A673 (cell line): ENCODE results near the gene TNFAIP8L3. TPM values are rescaled to one million over a fixed set of nuclear protein-coding genes. Genes with fewer than 3 reads are reported as not detected.
A peak's percentile ranks its signal among the peaks of the same experiment; 100 is the strongest.

Source experiments
- BruUV-seq: library from RNA; stranded (reverse); fragments of 400-500 nt; replicated peaks from 2 replicates; lab custom pipeline; 2021; lab: Mats Ljungman, UMichigan
- CTCF ChIA-PET: fragments of 300-600 bp; sonication (Branson Sonifier 250); formaldehyde crosslinking; loops from one replicate; lab custom pipeline; 2022; ENCODE audit warnings: antibody characterized with exemption; lab: Charles Lee
- POLR2A ChIA-PET: fragments of 300-600 bp; sonication (Branson Sonifier 250); formaldehyde crosslinking; loops from one replicate; lab custom pipeline; 2022; ENCODE audit warnings: antibody characterized with exemption; ENCODE audit not compliant: low non-redundant PET; lab: Charles Lee
- DNase-seq: peaks from one replicate; pipeline ENCODE4 v3.0.0-alpha.2; 2015; ENCODE audit warnings: low spot score
- H3K27ac ChIP-seq: fragments of 200-600 bp; sonication (generic); 2 replicates; pipeline ENCODE4 v1.5.1; 2016; ENCODE audit warnings: mixed run types, low read depth, mild to moderate bottlenecking, mixed read lengths, antibody characterized with exemption, low read length; ENCODE audit not compliant: poor library complexity, severe bottlenecking
- H3K27me3 ChIP-seq: fragments of 200-600 bp; sonication (generic); replicated peaks from 2 replicates; pipeline ENCODE4 v1.6.1; 2017; ENCODE audit warnings: mixed run types, low read depth, mild to moderate bottlenecking, mixed read lengths, antibody characterized with exemption, low read length; ENCODE audit not compliant: insufficient read depth, poor library complexity
- H3K36me3 ChIP-seq: fragments of 200-600 bp; sonication (generic); 2 replicates; pipeline ENCODE4 v1.6.1; 2016; ENCODE audit warnings: mixed run types, mild to moderate bottlenecking, mixed read lengths, antibody characterized with exemption, low read length; ENCODE audit not compliant: insufficient read depth, poor library complexity, severe bottlenecking
- H3K4me1 ChIP-seq: fragments of 200-600 bp; sonication (generic); 2 replicates; pipeline ENCODE4 v1.6.1; 2017; ENCODE audit warnings: mixed run types, mild to moderate bottlenecking, mixed read lengths, antibody characterized with exemption, low read length; ENCODE audit not compliant: insufficient read depth, poor library complexity, severe bottlenecking
- H3K4me3 ChIP-seq: fragments of 200-600 bp; sonication (generic); 2 replicates; pipeline ENCODE4 v1.5.1; 2016; ENCODE audit warnings: low read depth, mixed run types, mild to moderate bottlenecking, mixed read lengths, low read length; ENCODE audit not compliant: poor library complexity, severe bottlenecking
- H3K9me3 ChIP-seq: fragments of 200-600 bp; sonication (generic); 2 replicates; pipeline ENCODE4 v1.6.1; 2016; ENCODE audit warnings: mixed run types, low read depth, mild to moderate bottlenecking, mixed read lengths, antibody characterized with exemption, low read length; ENCODE audit not compliant: poor library complexity, severe bottlenecking
- EZH2 ChIP-seq: fragments of 200-600 bp; sonication (generic); IDR thresholded peaks from 2 replicates; pipeline ENCODE4 v1.6.1; 2017; ENCODE audit warnings: borderline replicate concordance, low read depth, mild to moderate bottlenecking, mixed read lengths, antibody characterized with exemption, low read length; ENCODE audit not compliant: poor library complexity, severe bottlenecking
- intact Hi-C: fragments of 100-400 bp; cut with micrococcal nuclease; formaldehyde crosslinking; loops from one replicate; pipeline ENCODE4 v1.10.0; 2022; ENCODE audit not compliant: unreplicated experiment
- total RNA-seq: library from RNA; stranded (reverse); gene quantifications from 2 replicates; pipeline ENCODE4 v1.2.3, GENCODE V29; 2021
- TF ChIP-seq, protein P1 (sequence below): fragments of 300-800, 200-600 bp; sonication (generic); conservative IDR thresholded peaks from 2 replicates; pipeline ENCODE4 v1.5.1; 2017; ENCODE audit warnings: low read depth, mild to moderate bottlenecking, antibody characterized with exemption, low read length, moderate library complexity, mixed read lengths

TNFAIP8L3 gene
- total RNA-seq, 1 experiment from 2014 or later: 0.15 TPM

DNA sequence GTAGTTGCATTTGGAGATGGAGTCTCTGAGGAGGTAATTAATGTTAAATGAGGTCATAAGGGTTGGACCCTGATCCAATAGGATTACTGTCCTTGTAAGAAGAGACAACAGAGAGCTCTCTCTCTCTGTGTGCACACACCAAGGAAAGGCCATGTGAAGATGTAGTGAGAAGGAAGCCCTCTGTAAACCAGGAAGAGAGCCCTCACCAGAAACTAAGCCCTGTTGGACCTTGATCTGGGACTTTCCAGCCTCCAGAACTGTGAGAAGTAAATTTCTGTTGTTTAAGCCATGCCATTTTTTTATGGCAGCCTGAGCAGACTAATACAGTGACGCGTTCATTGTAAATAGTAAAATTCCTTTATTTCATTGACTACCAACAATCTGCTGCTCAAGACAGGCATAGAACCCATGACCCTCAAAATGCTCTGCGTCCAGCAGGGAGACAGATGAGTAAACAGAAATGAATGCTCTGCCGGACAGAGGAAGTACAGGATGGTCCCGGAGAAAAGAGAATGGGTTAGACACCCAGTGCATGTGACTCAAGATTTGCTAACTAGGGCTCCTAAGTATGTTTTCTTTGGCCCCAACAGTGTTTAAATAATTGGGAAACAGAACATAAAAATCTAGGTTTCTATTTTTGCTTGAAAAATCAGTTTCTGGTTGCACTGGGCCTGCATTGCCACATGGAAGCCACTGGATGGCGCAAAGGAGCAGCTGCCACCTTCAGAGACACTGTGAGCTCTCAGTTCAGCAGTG, 37.9 kb upstream of the TNFAIP8L3 start:
- TF ChIP-seq EZH2: no peak
- TF ChIP-seq, protein P1, sequence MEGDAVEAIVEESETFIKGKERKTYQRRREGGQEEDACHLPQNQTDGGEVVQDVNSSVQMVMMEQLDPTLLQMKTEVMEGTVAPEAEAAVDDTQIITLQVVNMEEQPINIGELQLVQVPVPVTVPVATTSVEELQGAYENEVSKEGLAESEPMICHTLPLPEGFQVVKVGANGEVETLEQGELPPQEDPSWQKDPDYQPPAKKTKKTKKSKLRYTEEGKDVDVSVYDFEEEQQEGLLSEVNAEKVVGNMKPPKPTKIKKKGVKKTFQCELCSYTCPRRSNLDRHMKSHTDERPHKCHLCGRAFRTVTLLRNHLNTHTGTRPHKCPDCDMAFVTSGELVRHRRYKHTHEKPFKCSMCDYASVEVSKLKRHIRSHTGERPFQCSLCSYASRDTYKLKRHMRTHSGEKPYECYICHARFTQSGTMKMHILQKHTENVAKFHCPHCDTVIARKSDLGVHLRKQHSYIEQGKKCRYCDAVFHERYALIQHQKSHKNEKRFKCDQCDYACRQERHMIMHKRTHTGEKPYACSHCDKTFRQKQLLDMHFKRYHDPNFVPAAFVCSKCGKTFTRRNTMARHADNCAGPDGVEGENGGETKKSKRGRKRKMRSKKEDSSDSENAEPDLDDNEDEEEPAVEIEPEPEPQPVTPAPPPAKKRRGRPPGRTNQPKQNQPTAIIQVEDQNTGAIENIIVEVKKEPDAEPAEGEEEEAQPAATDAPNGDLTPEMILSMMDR: peak; percentile 94
- no peaks in the 10 kb centered on the region for H3K36me3 ChIP-seq
- ChIA-PET CTCF (interaction anchor here (0.5 to 1.2 kb wide), 6 partner anchors 16 to 272 kb away, joined by 3 to 16 read pairs (median 4); no protein-coding TSS in a partner anchor), POLR2A (no interaction called here)
- no peaks in the 10 kb centered on the region for H3K9me3 ChIP-seq
- no TSS peak for BruUV-seq
- peak; percentile 51 for DNase-seq
- no peak overlapping the region for H3K4me3 ChIP-seq
- intact Hi-C loops: no loop called here
- no peak overlapping the region for H3K27ac ChIP-seq
- no peaks in the 10 kb centered on the region for H3K27me3 ChIP-seq
- no peaks in the 10 kb centered on the region for H3K4me1 ChIP-seq

DNA sequence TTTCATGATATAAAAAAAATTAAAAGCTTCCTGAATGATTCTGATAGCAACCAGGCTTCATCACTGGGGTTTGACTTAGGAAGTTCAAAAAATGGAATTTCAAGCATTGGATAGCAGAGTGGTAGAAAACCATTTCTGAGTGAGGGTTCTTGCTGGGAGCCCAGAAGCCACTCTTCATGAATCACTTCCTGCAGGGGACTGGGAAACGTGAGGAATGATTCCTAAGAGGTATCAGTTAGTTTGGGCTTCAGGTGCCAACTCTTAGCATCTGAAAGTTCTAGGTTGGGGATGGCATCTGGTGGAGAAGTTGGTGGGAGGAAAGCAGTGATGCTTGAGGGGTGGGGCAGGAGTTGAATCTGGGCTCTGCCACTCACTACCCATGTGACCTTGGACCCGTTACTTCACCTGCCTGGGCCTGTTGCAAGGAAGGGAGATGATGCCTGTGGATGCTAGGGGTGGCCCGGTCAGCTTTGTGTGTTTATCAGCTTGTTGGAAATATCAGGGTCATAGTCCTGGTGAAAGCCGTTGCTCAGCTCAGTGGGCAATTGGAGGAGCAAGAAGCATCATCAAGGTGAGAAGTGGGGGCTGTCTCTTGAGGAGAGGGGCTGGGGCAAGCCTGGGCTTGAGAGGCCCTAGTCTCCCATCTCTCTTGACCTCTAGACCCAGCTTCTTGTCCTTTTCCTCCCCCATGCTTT, 37.0 kb upstream of the TNFAIP8L3 start:
- BruUV-seq: no TSS peak
- Histone ChIP-seq H3K9me3 (no peaks in the 10 kb centered on the region), H3K27me3 (no peaks in the 10 kb centered on the region), H3K27ac (no peak overlapping the region), H3K4me1 (no peaks in the 10 kb centered on the region), H3K4me3 (no peak overlapping the region), H3K36me3 (no peaks in the 10 kb centered on the region)
- CTCF ChIA-PET: no interaction called here
- intact Hi-C loops: no loop called here
- TF ChIP-seq, protein P1: no peak
- no peak for TF ChIP-seq EZH2
- DNase-seq: no peak
- POLR2A ChIA-PET: no interaction called here

DNA sequence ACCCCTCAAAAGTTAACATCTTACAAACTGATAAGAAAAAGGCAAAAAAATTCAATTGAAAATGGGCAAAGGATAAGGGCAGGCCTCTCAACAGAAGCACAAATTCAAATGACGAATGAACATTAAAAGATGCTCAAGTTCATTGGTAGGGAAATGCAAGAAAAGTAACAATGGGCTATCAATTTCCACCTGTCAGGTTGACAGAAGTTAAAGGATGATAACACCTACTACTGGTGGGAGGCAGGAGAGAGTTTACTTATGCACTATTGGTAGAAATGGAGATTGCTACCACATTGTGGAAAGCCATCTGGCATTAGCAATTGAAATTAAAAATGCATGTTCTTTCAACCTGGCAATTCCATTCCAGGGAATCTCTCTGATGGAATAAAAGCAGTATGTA, 35.6 kb upstream of the TNFAIP8L3 start:
- TF ChIP-seq, protein P1: no peak
- TF ChIP-seq EZH2: no peak
- no peaks in the 10 kb centered on the region for H3K9me3 ChIP-seq
- H3K27me3 ChIP-seq: no peaks in the 10 kb centered on the region
- H3K27ac ChIP-seq: no peak overlapping the region
- ChIA-PET POLR2A (no interaction called here), CTCF (no interaction called here)
- BruUV-seq: no TSS peak
- no peak overlapping the region for H3K4me3 ChIP-seq
- H3K4me1 ChIP-seq: no peaks in the 10 kb centered on the region
- DNase-seq: no peak
- intact Hi-C loops: no loop called here
- H3K36me3 ChIP-seq: no peaks in the 10 kb centered on the region
